ENCODE measurements around the gene HOXA7. TPM values are rescaled to one million over a fixed set of nuclear protein-coding genes. Genes with fewer than 3 reads are reported as not detected.

The HOXA7 gene
- total RNA-seq, result not detected in 2 replicates

DNA sequence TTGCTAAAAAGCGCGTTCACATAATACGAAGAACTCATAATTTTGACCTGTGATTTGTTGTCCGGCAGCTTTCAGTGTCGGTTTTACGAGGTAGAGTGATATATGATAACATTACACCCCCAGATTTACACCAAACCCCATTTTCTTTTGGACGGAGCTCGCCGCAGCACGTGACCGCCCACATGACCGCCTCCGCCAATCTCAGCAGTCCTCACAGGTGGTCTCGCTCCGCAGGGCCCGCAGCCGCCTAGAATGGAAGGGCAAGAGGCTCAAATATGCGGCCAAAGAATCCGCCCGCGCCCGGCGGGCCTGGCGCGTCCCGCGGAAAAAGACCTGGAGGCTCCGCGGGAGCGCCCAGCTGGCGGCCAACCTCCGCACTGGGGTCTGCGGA, at the start of gene HOXA7:
Gene HOXA7 (minus strand): TSS at position 168 of the 391 bp plus-strand sequence. CDS start 130 bp downstream, at position 38.
- Mint-ChIP-seq H3K27ac (peak within 1 kb of the TSS; percentile 72), H3K4me3 (peak within 1 kb of the TSS; percentile 46), H3K36me3 (ENCODE audit: low read depth) (no peaks in the 10 kb centered on the region), H3K9me3 (no peaks in the 10 kb centered on the region), H3K27me3 (peaks cover 80% of the 10 kb centered on the region), H3K4me1 (peaks cover 47% of the 10 kb centered on the region)
- CTCF ChIA-PET, result no interaction called here
- TF ChIP-seq, protein P1, sequence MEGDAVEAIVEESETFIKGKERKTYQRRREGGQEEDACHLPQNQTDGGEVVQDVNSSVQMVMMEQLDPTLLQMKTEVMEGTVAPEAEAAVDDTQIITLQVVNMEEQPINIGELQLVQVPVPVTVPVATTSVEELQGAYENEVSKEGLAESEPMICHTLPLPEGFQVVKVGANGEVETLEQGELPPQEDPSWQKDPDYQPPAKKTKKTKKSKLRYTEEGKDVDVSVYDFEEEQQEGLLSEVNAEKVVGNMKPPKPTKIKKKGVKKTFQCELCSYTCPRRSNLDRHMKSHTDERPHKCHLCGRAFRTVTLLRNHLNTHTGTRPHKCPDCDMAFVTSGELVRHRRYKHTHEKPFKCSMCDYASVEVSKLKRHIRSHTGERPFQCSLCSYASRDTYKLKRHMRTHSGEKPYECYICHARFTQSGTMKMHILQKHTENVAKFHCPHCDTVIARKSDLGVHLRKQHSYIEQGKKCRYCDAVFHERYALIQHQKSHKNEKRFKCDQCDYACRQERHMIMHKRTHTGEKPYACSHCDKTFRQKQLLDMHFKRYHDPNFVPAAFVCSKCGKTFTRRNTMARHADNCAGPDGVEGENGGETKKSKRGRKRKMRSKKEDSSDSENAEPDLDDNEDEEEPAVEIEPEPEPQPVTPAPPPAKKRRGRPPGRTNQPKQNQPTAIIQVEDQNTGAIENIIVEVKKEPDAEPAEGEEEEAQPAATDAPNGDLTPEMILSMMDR (IDR thresholded peaks at IDR 0.05), result no peak
- POLR2A ChIA-PET, result interaction anchor here (0.8 kb wide), 1 partner anchor 45 kb away, joined by 3 read pairs; no protein-coding TSS in a partner anchor
- DNase-seq (no peak), ATAC-seq (ENCODE audit: low read depth) (no peak)
- intact Hi-C loops (cut with micrococcal nuclease), result loop anchor here (2.0 kb wide), 1 partner anchor 92 kb away; no protein-coding TSS in a partner anchor

DNA sequence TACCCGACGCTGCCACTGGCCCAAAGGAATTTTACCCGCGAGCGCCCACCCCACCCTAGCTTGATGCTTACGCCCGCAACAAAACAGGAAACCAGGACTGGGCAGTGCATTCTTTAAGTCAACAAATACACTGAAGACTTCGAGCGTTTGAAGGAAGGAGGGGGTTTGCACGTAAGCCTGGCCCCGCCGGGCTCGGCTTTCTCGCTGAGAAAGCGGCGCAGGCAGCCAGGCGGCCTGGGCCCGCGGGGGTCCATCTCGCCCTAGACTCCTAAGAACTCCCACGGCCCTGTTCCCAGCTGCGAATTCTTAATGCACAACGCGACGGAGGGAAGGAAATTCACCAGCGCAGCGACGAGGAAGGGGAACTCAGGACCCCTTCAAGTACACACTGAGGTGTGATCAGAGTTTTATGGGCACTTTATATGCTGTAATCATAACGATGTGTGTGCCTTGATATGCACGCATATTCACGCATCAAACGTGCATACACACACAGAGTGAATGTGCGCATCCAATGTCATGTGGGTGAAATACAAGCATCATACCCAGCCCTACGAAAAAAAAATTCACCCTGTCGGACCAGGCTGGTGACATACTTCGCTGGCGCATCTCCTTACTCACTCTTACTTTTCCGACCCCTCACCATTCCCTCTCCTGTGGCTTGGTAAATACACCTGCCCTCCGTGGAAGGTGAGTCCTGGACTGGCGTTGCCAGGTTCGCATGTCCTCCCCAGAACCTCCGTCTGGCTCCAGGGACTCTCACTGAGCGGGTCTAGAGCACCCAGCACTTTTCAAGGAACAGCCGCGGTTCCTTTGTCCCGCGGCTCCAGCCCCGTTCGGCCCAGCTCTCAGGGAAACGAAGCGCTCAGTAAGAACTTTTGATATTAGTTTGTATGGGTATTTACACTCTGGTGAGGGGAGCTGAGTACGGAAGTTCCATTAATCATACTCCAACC, 49.1 kb upstream of the HOXA7 start:
- Mint-ChIP-seq H3K36me3 (ENCODE audit: low read depth) (no peaks in the 10 kb centered on the region), H3K4me1 (peaks cover 30% of the 10 kb centered on the region), H3K27me3 (peaks cover 85% of the 10 kb centered on the region), H3K27ac (peak overlapping the region; percentile 26), H3K4me3 (no peak overlapping the region), H3K9me3 (no peaks in the 10 kb centered on the region)
- DNase-seq, result no peak
- ChIA-PET POLR2A (no interaction called here), CTCF (interaction anchor here (0.7 to 1.8 kb wide), 2 partner anchors 11 to 569 kb away, joined by 3 to 5 read pairs; no protein-coding TSS in a partner anchor)
- no peak for ATAC-seq (ENCODE audit: low read depth)
- TF ChIP-seq, protein P1 (IDR thresholded peaks at IDR 0.05), result no peak
- intact Hi-C loops (cut with micrococcal nuclease), result no loop called here

DNA sequence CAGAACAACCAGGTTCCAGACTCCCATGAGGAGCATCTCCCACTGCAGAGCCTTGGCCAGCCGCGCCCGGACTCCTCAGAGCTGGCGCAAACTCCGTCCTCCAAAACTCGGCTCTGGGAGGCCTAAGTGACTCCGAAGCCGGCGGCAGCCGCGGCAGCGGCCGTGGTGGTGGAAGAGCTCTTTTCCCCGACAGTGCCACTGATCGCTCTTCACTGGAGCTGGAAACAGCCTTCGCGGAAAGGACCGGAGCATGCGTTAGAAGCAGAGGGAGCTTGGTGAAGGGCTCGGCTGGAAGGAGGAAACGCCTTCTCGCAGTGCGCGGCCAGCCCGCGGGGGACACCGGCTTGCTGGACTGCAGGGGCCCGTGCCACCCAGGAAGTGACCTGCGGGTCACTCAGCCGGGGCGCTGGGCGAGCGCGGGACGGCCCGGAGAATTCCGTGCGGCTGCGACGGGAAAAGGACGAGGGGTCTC, 48.4 kb upstream of the HOXA7 start:
- no peaks in the 10 kb centered on the region for H3K36me3 Mint-ChIP-seq (ENCODE audit: low read depth)
- intact Hi-C loops (cut with micrococcal nuclease), result no loop called here
- peaks cover 81% of the 10 kb centered on the region for H3K27me3 Mint-ChIP-seq
- ChIA-PET CTCF (interaction anchor here (0.6 to 1.8 kb wide), 3 partner anchors 10 to 570 kb away, joined by 3 to 5 read pairs (median 4); no protein-coding TSS in a partner anchor), POLR2A (no interaction called here)
- H3K4me3 Mint-ChIP-seq, result no peak overlapping the region
- ATAC-seq (ENCODE audit: low read depth) (no peak), DNase-seq (no peak)
- H3K27ac Mint-ChIP-seq, result no peak overlapping the region
- peaks cover 29% of the 10 kb centered on the region for H3K4me1 Mint-ChIP-seq
- TF ChIP-seq, protein P1 (IDR thresholded peaks at IDR 0.05), result no peak
- H3K9me3 Mint-ChIP-seq, result no peaks in the 10 kb centered on the region

DNA sequence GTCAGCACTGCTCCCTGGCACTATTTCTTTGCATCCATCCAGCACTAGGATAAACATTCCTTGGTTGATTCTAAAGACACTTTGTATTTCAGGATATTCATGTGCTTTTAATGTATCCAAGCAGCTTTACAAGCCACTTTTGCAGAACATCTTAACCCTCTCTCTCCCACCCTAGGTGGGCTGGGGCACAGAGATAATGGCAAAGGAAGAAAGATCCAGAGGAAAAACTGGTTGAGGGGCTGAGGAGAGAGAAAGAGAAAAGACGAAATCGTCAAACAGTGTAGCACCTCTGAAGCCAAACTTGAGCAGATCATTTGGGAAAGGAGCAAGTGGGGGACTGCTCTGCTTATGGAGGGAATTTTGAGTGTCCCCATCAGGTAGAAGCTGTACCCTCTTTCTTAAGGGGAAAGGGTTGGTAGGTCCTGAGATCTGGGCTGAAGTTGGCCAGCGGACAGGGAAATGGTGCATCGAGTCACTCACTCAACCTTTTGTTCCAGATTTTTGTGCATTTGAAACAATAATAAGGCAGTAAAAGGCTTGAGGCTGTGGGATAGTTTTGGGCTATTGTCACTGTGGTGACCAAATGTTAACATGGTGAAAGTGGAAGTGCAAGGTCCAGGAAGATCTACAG, 47.6 kb upstream of the HOXA7 start:
- POLR2A ChIA-PET, result no interaction called here
- Mint-ChIP-seq H3K27me3 (peaks cover 78% of the 10 kb centered on the region), H3K4me3 (no peak overlapping the region), H3K27ac (no peak overlapping the region), H3K36me3 (ENCODE audit: low read depth) (no peaks in the 10 kb centered on the region), H3K4me1 (peaks cover 30% of the 10 kb centered on the region), H3K9me3 (no peaks in the 10 kb centered on the region)
- DNase-seq, result no peak
- ATAC-seq (ENCODE audit: low read depth), result no peak
- intact Hi-C loops (cut with micrococcal nuclease), result loop anchor here (2.0 kb wide), 1 partner anchor 37 kb away; no protein-coding TSS in a partner anchor
- TF ChIP-seq, protein P1 (IDR thresholded peaks at IDR 0.05), result no peak
- CTCF ChIA-PET, result no interaction called here
